Type B pancreatic cell (in vitro differentiated cells): ENCODE data around the gene DYNC1I1. TPM values are rescaled to one million over a fixed set of nuclear protein-coding genes. Genes with fewer than 3 reads are reported as not detected.
A peak's percentile ranks its signal among the peaks of the same experiment; 100 is the strongest.

Experiments used
- DNase-seq: peaks from one replicate; pipeline ENCODE4 v3.0.0; 2021; ENCODE audit warnings: mixed read lengths; ENCODE audit not compliant: unreplicated experiment; ENCODE audit errors: extremely low spot score
- H3K27ac Mint-ChIP-seq: 2 replicates; pipeline ENCODE4 v1.8.0; 2021; ENCODE audit warnings: mild to moderate bottlenecking, mixed read lengths
- H3K27me3 Mint-ChIP-seq: 2 replicates; pipeline ENCODE4 v1.8.0; 2021; ENCODE audit warnings: mixed read lengths
- H3K36me3 Mint-ChIP-seq: 2 replicates; pipeline ENCODE4 v1.8.0; 2021; ENCODE audit warnings: mixed read lengths
- H3K4me1 Mint-ChIP-seq: one replicate; pipeline ENCODE4 v1.8.0; 2021; ENCODE audit warnings: mixed read lengths; ENCODE audit not compliant: unreplicated experiment
- H3K4me3 Mint-ChIP-seq: 2 replicates; pipeline ENCODE4 v1.8.0; 2021; ENCODE audit warnings: mild to moderate bottlenecking, mixed read lengths
- H3K9me3 Mint-ChIP-seq: 2 replicates; pipeline ENCODE4 v1.8.0; 2021; ENCODE audit warnings: mixed read lengths
- CTCF ChIP-seq: fragments of 200-600 bp; sonication (generic); conservative IDR thresholded peaks from 2 replicates; pipeline ENCODE4 v1.5.0; 2021; ENCODE audit warnings: antibody characterized with exemption, mild to moderate bottlenecking
- total RNA-seq: library from RNA; stranded (reverse); gene quantifications from 2 replicates; pipeline ENCODE4 v1.2.1, GENCODE V29; 2021; ENCODE audit warnings: low replicate concordance

DYNC1I1 gene
- total RNA-seq, 1 donor from 2014 or later = 4.0 TPM

GRCh38 chr7:95916573-95917297 is 144.4 kb downstream of the DYNC1I1 start:
- TF ChIP-seq CTCF = peak; percentile 98
- H3K27ac Mint-ChIP-seq = no peak overlapping the region
- H3K36me3 Mint-ChIP-seq = no peaks in the 10 kb centered on the region
- peaks cover 16% of the 10 kb centered on the region for H3K4me1 Mint-ChIP-seq
- H3K4me3 Mint-ChIP-seq = peak overlapping the region; percentile 23
- peak; percentile 80 for DNase-seq
- H3K27me3 Mint-ChIP-seq = peaks cover 37% of the 10 kb centered on the region
- no peaks in the 10 kb centered on the region for H3K9me3 Mint-ChIP-seq

DNA sequence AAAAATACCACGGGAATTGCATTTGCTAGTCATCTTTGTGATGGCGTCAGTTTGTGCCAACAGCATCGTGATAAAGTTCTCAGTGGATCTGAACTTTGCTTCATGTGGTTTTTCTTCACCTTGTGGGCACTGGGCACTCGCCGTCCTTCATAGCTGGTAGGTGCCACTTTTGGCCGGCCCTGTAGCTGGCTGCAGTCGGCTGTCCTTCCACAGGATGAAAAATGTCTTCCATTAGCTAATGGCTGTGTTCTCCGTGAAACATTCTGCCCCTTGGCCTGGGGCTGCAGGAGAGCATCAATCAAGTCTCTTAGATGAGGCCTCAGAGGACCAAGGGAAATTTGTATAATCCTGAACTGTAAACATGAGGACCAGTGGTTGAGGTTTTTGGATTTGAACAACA is 145.3 kb downstream of the DYNC1I1 start:
- DNase-seq = no peak
- H3K27ac Mint-ChIP-seq = no peak overlapping the region
- H3K4me1 Mint-ChIP-seq = peaks cover 16% of the 10 kb centered on the region
- no peaks in the 10 kb centered on the region for H3K36me3 Mint-ChIP-seq
- H3K4me3 Mint-ChIP-seq = no peak overlapping the region
- no peaks in the 10 kb centered on the region for H3K9me3 Mint-ChIP-seq
- peaks cover 32% of the 10 kb centered on the region for H3K27me3 Mint-ChIP-seq
- TF ChIP-seq CTCF = no peak

- H3K4me1 Mint-ChIP-seq = peaks cover 16% of the 10 kb centered on the region
- H3K36me3 Mint-ChIP-seq = no peaks in the 10 kb centered on the region
- peaks cover 18% of the 10 kb centered on the region for H3K27me3 Mint-ChIP-seq
- no peak for DNase-seq
- H3K9me3 Mint-ChIP-seq = no peaks in the 10 kb centered on the region
- H3K27ac Mint-ChIP-seq = no peak overlapping the region
- no peak overlapping the region for H3K4me3 Mint-ChIP-seq
- peak; percentile 67 for TF ChIP-seq CTCF
These were observed 147.2 kb downstream of the DYNC1I1 start for GRCh38 chr7:95919556-95919955.

DNA sequence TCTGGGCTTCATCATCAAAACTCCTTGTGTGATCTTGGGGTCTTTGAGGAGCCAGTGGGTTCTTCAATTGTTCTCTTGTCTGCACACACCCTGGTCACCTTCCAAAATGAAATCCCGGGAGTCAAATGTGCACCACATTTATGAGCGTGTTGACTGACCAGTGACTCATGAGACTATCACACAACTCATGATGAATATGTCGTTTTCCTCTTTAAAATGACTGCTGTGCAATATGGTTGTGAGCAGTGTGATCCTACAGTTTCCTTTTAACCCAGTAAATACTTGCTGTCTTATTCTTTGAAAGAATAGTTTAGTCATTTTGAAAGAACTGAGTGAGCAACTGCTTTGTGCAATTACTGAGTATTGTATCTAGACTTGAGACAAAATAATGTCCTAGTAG is 149.2 kb downstream of the DYNC1I1 start:
- Mint-ChIP-seq H3K36me3 (no peaks in the 10 kb centered on the region), H3K9me3 (no peaks in the 10 kb centered on the region)

GRCh38 chr7:95922191-95922590 is 149.8 kb downstream of the DYNC1I1 start:
- no peak overlapping the region for H3K27ac Mint-ChIP-seq
- no peaks in the 10 kb centered on the region for H3K27me3 Mint-ChIP-seq
- no peaks in the 10 kb centered on the region for H3K36me3 Mint-ChIP-seq
- no peak for DNase-seq
- no peak overlapping the region for H3K4me3 Mint-ChIP-seq
- peaks cover 12% of the 10 kb centered on the region for H3K4me1 Mint-ChIP-seq
- no peaks in the 10 kb centered on the region for H3K9me3 Mint-ChIP-seq
- TF ChIP-seq CTCF = no peak

More for the DNA sequence above, 149.2 kb downstream of the DYNC1I1 start:
- Mint-ChIP-seq H3K4me1 (peaks cover 17% of the 10 kb centered on the region), H3K4me3 (no peak overlapping the region), H3K27me3 (peaks cover 2% of the 10 kb centered on the region), H3K27ac (no peak overlapping the region)
- no peak for TF ChIP-seq CTCF
- DNase-seq = no peak
